Suprapubic skin (tissue), 4 donors: ENCODE data around the gene CHRND. TPM values are rescaled to one million over a fixed set of nuclear protein-coding genes. Genes with fewer than 3 reads are reported as not detected.

Experiments used
- DNase-seq, 2 donors: peaks; one replicate each; pipeline ENCODE4 v3.0.0-alpha.2; 2019; ENCODE audit warnings: low spot score in 2 of 2
- H3K27ac ChIP-seq: fragments of 200-600 bp; sonication (generic); one replicate; pipeline ENCODE4 v1.5.1; 2019
- H3K27me3 ChIP-seq: fragments of 200-600 bp; sonication (generic); one replicate; pipeline ENCODE4 v1.5.1; 2019
- H3K36me3 ChIP-seq: fragments of 200-600 bp; sonication (generic); one replicate; pipeline ENCODE4 v1.5.1; 2019
- H3K4me1 ChIP-seq: fragments of 200-600 bp; sonication (generic); one replicate; pipeline ENCODE4 v1.5.1; 2019
- H3K4me3 ChIP-seq: fragments of 200-600 bp; sonication (generic); one replicate; pipeline ENCODE4 v1.5.1; 2019; ENCODE audit warnings: mild to moderate bottlenecking
- H3K9me3 ChIP-seq: fragments of 200-600 bp; sonication (generic); one replicate; pipeline ENCODE4 v1.5.1; 2019
- EP300 ChIP-seq: sonication (generic); formaldehyde crosslinking; IDR thresholded peaks from one replicate; pipeline ENCODE4 v1.6.1; 2017; ENCODE audit warnings: antibody characterized with exemption
- POLR2A ChIP-seq, 2 donors: fragments of 450-650 bp; IDR thresholded peaks; one replicate each; pipeline ENCODE4 v1.6.1; 2017; ENCODE audit warnings: antibody characterized with exemption in 2 of 2, mild to moderate bottlenecking in 2 of 2, moderate library complexity in 2 of 2
- POLR2AphosphoS5 ChIP-seq, 3 donors: sonication (generic); formaldehyde crosslinking; IDR thresholded peaks; one replicate each; pipeline ENCODE4 v1.6.1; 2017; ENCODE audit warnings: antibody characterized with exemption in 3 of 3
- WGBS: methylation state at CpG from one replicate; pipeline ENCODE4 v1.1.5; 2018; 5-methylcytosine and 5-hydroxymethylcytosine counted together
- total RNA-seq, 4 donors: library from RNA; depleted of rRNA; stranded (reverse); fragments of >200 nt; gene quantifications; one replicate each; pipeline ENCODE4 v1.1.0, GENCODE V29; 2016
- TF ChIP-seq, protein P1 (sequence below), 2 donors: fragments of 200-600 bp in 1 of 2; fragments of 450-650 bp in 1 of 2; sonication (generic) in 1 of 2; IDR thresholded peaks; one replicate each; pipeline ENCODE4 v1.5.1; 2016 to 2019; ENCODE audit warnings: antibody characterized with exemption in 2 of 2, mild to moderate bottlenecking in 1 of 2, moderate library complexity in 1 of 2

Gene CHRND
- total RNA-seq, 4 donors from 2014 or later, result not detected

DNA sequence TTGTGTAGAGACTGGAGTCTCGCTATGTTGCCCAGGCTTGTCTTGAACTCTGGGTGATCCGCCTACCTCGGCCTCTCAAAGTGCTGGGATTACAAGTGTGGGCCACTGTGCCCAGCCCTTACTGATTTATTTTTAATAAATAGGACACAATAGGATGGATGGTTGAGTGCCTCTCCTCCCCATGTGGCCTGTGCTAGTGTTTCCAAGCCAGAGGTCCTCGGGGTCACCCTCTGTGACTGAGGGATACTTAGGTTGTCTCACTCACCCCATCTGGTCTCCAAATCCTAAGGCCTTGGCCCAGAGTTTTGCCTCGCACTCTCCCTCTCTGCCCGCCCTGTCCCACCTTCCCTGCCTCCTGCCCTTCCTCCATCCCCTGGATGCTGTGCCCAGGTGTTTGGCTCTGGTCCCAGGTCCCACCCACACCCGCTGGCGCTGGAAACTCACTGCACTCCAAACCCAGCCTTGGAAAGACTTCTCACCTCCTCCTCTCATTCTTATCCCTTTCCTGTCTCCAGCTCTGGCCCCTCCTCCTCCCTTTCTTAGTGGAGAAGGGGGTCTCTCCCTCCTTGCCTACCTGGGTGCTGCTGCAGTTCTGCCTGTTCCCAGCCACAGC lies 33.6 kb upstream of the CHRND start:
- H3K27me3 ChIP-seq, result peaks cover 33% of the 10 kb centered on the region
- H3K9me3 ChIP-seq, result no peaks in the 10 kb centered on the region
- peaks cover 2% of the 10 kb centered on the region for H3K4me1 ChIP-seq
- WGBS, result 67% methylated on average over 8 of the region's 8 CpGs
- H3K27ac ChIP-seq, result no peak overlapping the region
- DNase-seq, result peak in 1 of 2 donors; percentile 51
- TF ChIP-seq, protein P1, sequence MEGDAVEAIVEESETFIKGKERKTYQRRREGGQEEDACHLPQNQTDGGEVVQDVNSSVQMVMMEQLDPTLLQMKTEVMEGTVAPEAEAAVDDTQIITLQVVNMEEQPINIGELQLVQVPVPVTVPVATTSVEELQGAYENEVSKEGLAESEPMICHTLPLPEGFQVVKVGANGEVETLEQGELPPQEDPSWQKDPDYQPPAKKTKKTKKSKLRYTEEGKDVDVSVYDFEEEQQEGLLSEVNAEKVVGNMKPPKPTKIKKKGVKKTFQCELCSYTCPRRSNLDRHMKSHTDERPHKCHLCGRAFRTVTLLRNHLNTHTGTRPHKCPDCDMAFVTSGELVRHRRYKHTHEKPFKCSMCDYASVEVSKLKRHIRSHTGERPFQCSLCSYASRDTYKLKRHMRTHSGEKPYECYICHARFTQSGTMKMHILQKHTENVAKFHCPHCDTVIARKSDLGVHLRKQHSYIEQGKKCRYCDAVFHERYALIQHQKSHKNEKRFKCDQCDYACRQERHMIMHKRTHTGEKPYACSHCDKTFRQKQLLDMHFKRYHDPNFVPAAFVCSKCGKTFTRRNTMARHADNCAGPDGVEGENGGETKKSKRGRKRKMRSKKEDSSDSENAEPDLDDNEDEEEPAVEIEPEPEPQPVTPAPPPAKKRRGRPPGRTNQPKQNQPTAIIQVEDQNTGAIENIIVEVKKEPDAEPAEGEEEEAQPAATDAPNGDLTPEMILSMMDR (IDR thresholded peaks at IDR 0.05), result no peak
- TF ChIP-seq EP300, result no peak
- no peak for TF ChIP-seq POLR2AphosphoS5 (IDR thresholded peaks at IDR 0.05)
- no peak for TF ChIP-seq POLR2A (IDR thresholded peaks at IDR 0.05)
- H3K36me3 ChIP-seq, result no peaks in the 10 kb centered on the region
- no peak overlapping the region for H3K4me3 ChIP-seq

DNA sequence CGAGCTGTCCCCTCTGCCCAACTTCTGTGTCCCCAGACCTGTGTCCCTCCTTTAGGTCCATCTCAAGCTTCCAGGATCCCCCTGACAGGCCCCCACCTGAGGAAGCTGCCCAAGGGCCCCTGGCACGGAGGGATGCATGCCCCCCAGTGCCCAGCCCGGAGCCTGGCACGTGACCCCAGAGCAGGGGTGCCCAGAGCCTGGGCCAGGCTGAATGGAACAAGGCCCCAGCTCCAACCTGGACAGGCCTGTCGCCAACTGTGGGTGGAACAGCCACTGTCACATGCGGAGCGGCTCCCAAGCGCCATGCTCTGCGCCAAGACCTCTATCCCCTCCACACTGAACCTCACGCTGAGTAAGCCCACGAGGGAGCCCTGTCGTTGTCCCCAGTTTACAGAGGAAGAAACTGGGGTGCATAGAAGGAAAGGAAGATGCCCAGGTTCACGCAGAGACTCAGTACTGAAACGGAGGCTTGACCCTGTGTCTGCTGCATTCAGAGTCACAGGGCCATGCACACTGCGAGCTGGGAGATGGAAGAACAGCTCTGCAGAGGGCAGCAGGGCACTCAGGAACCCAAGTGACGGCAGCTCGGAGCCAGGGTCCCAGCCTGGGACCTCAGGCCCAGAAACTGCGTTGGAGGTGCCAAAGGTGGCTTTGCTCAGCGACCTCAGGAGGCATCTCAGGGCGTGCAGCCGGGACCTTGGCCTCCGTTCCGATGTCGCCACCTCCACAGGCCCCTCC lies 32.8 kb upstream of the CHRND start:
- Histone ChIP-seq H3K36me3 (no peaks in the 10 kb centered on the region), H3K27me3 (peaks cover 32% of the 10 kb centered on the region), H3K9me3 (no peaks in the 10 kb centered on the region), H3K27ac (no peak overlapping the region), H3K4me3 (no peak overlapping the region), H3K4me1 (no peaks in the 10 kb centered on the region)
- no peak for DNase-seq
- 95% methylated on average over 13 of the region's 24 CpGs for WGBS
- TF ChIP-seq, protein P1 (IDR thresholded peaks at IDR 0.05), result no peak
- no peak for TF ChIP-seq POLR2A (IDR thresholded peaks at IDR 0.05)
- TF ChIP-seq EP300, result no peak
- TF ChIP-seq POLR2AphosphoS5 (IDR thresholded peaks at IDR 0.05), result no peak

DNA sequence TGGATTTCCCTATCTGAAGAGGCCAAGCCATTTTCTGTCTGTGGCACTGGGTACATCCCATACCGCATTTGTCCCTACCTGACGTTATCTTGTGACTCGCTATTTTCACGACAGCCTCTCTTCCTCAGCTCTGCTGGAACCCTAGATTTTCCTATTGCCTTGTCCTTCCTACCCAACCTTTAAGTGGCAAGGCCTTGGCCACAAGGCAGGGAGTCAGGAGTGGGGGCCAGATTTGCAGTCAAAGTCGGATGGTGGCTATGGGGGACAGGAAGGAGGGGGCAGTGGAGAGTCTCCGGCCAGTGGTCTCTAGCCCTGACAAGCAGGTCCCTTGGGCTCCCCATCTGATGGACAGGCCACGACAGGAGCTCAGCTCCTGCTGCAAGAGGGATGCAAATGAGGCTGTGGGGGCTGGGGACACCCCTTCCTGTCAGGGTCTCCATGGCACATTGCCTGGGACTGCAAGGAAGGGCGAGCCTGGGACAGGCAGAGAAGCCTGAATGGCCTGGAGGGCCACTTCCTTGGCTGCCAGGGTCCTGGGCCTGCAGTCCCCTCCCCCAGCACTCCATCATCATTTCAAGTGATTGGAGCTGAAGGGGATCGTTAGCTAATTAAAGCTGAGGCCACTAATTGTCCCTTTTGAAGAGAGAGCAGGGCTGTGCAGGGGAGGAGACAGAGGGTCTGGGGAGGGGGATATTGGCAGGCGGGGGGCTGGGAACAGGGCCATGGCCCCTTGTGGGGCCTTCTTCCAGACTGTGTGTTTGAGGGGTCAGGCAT lies 32.1 kb upstream of the CHRND start:
- WGBS, result 74% methylated on average over 9 of the region's 10 CpGs

DNA sequence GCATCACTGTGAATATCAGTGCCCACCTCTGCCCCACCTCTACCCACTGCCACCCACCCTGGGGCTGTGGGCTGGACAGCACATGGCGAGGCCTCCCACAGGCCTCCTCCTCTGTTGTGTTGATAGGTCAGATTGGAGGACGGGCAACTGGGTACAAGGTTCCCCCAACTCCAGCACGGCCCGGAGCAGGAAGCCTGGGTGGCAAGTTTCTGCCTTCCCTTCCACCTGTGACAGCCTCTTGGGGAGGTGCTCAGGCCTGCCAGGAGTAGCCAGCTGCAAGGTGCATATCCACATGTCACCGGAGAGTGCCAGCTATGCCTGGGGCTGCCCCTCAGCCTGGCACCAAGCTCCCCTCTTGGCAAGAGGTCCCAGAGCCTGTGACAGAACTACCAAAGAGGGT lies 31.4 kb upstream of the CHRND start:
- peaks cover 24% of the 10 kb centered on the region for H3K27me3 ChIP-seq
- H3K4me3 ChIP-seq, result no peak overlapping the region
- H3K9me3 ChIP-seq, result no peaks in the 10 kb centered on the region
- H3K4me1 ChIP-seq, result no peaks in the 10 kb centered on the region
- TF ChIP-seq POLR2AphosphoS5 (IDR thresholded peaks at IDR 0.05), result no peak
- TF ChIP-seq, protein P1 (IDR thresholded peaks at IDR 0.05), result no peak
- TF ChIP-seq EP300, result no peak
- TF ChIP-seq POLR2A (IDR thresholded peaks at IDR 0.05), result no peak
- DNase-seq, result no peak
- H3K27ac ChIP-seq, result no peak overlapping the region
- H3K36me3 ChIP-seq, result no peaks in the 10 kb centered on the region
- WGBS, result 93% methylated on average over 5 of the region's 5 CpGs

More for the DNA sequence above, 32.1 kb upstream of the CHRND start:
- Histone ChIP-seq H3K4me1 (no peaks in the 10 kb centered on the region), H3K9me3 (no peaks in the 10 kb centered on the region), H3K27me3 (peaks cover 29% of the 10 kb centered on the region), H3K4me3 (no peak overlapping the region), H3K36me3 (no peaks in the 10 kb centered on the region), H3K27ac (no peak overlapping the region)
- TF ChIP-seq POLR2A (IDR thresholded peaks at IDR 0.05) (no peak), EP300 (no peak), POLR2AphosphoS5 (IDR thresholded peaks at IDR 0.05) (no peak)
- TF ChIP-seq, protein P1 (IDR thresholded peaks at IDR 0.05), result no peak
- DNase-seq, result no peak

DNA sequence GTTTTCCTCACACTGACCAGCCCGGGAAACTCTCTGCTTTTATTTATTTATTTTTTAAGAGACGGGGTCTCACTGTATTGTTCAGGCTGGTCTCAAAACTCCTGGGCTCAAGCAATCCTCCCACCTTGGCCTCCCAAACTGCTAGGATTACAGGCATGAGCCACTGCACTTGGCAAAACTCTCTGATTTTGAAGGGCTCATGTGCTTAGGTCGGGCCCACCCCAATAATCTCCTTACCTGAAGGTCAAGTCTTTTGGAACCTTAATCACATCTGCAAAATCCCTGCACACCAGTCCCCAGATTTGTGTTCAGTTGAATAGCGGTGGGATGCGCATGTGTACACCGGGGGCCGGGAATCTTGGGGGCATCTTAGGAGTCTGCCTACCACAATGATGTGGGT lies 30.7 kb upstream of the CHRND start:
- peaks cover 17% of the 10 kb centered on the region for H3K27me3 ChIP-seq
- no peaks in the 10 kb centered on the region for H3K4me1 ChIP-seq
- no peak overlapping the region for H3K27ac ChIP-seq
- H3K9me3 ChIP-seq, result no peaks in the 10 kb centered on the region
- H3K4me3 ChIP-seq, result no peak overlapping the region
- 94% methylated on average over 7 of the region's 7 CpGs for WGBS
- no peak for DNase-seq
- H3K36me3 ChIP-seq, result no peaks in the 10 kb centered on the region
- no peak for TF ChIP-seq POLR2A (IDR thresholded peaks at IDR 0.05)
- TF ChIP-seq, protein P1 (IDR thresholded peaks at IDR 0.05), result no peak
- no peak for TF ChIP-seq EP300
- no peak for TF ChIP-seq POLR2AphosphoS5 (IDR thresholded peaks at IDR 0.05)
